ENCODE measurements around the gene SMIM20. TPM values are rescaled to one million over a fixed set of nuclear protein-coding genes. Genes with fewer than 3 reads are reported as not detected.

Gene SMIM20
- total and polyA plus RNA-seq, 9 of the 15 experiments (the other 6 are each of a cell fraction or from before 2014, with no cell fraction given) = 25.1 to 51.0 (median 38.9) TPM

GRCh38 chr4:25936696-25937095 lies 22.7 kb downstream of the SMIM20 start:
- CTCF ChIA-PET (ENCODE audit: low intra/inter-chr PET ratio) = no interaction called here
- FAIRE-seq = peak; percentile 19
- no peak for TF ChIP-seq TFE3 (CRISPR knock-in tag; IDR thresholded peaks at IDR 0.05)
- TF ChIP-seq L3MBTL2 (IDR thresholded peaks at IDR 0.05) = peak; percentile 27; the same call in 1 of the 2 replicates
- no peak for TF ChIP-seq NR3C1 (CRISPR knock-in tag; IDR thresholded peaks at IDR 0.05)
- no peak for TF ChIP-seq KDM5B (IDR thresholded peaks at IDR 0.05; ENCODE audit: insufficient replicate concordance, low read depth, low read length)
- no peak for TF ChIP-seq MBD1 (CRISPR knock-in tag; IDR thresholded peaks at IDR 0.05)
- TF ChIP-seq FOS (IDR thresholded peaks at IDR 0.05; ENCODE audit: extremely low read depth, insufficient read length) = peak; percentile 28
- no peak for TF ChIP-seq MTA3 (IDR thresholded peaks at IDR 0.05; ENCODE audit: borderline replicate concordance)
- TF ChIP-seq CBX5 (IDR thresholded peaks at IDR 0.05; ENCODE audit: borderline replicate concordance, low read depth) = no peak
- no peak for TF ChIP-seq ZNF184 (CRISPR knock-in tag; IDR thresholded peaks at IDR 0.05)
- 0 out of 2 replicates have a peak, but pooled peaks have one; percentile 9 for TF ChIP-seq CBFA2T2 (conservative IDR thresholded peaks at IDR 0.05)
- TF ChIP-seq, protein P1, sequence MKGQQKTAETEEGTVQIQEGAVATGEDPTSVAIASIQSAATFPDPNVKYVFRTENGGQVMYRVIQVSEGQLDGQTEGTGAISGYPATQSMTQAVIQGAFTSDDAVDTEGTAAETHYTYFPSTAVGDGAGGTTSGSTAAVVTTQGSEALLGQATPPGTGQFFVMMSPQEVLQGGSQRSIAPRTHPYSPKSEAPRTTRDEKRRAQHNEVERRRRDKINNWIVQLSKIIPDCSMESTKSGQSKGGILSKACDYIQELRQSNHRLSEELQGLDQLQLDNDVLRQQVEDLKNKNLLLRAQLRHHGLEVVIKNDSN (CRISPR knock-in tag; IDR thresholded peaks at IDR 0.05) = peak; percentile 59; the same call in 1 of the 2 replicates

More at GRCh38 chr4:25936696-25937095, 22.7 kb downstream of the SMIM20 start:
- H3K4me3 ChIP-seq = no peak overlapping the region
- H3K27me3 ChIP-seq (ENCODE audit: control insufficient read depth in 2 of 2, insufficient read depth in 2 of 2, low read length in 2 of 2) = peaks cover 15 to 38% of the 10 kb centered on the region in 2 experiments; a peak in 4 of 5 replicates
- in situ Hi-C loops (cut with MboI) = no loop called here
- BruUV-seq (replicated peaks) = no TSS peak
- H3K4me1 ChIP-seq (replicated peaks in 1 of 2; ENCODE audit: control insufficient read depth in 2 of 2, insufficient read depth in 2 of 2, low read length in 2 of 2) = no peaks in the 10 kb centered on the region
- H3K36me3 ChIP-seq (ENCODE audit: control insufficient read depth, insufficient read depth, low read length) = no peaks in the 10 kb centered on the region
- H3K4me2 ChIP-seq (ENCODE audit: insufficient read depth, low read length) = no peak overlapping the region
- POLR2A ChIA-PET = no interaction called here
- no peaks in the 10 kb centered on the region for H3K79me2 ChIP-seq (ENCODE audit: control insufficient read depth, insufficient read depth, low read length)
- H3K27ac ChIP-seq (ENCODE audit: extremely low read depth, low read depth, low read length) = no peak overlapping the region
- intact Hi-C loops (cut with micrococcal nuclease) = no loop called here
- H3K9me1 ChIP-seq (ENCODE audit: control insufficient read depth, insufficient read depth, low read length) = no peaks in the 10 kb centered on the region
- ATAC-seq = peak; percentile 79
- WGBS (ENCODE audit: insufficient coverage, low coverage, missing lambda C conversion rate) = 0% methylated on average over 2 of the region's 2 CpGs
- H3K9me3 ChIP-seq (replicated peaks; ENCODE audit: control insufficient read depth, insufficient read depth, low read depth, low read length) = no peaks in the 10 kb centered on the region
- H3K9ac ChIP-seq (ENCODE audit: insufficient read depth in 1 of 2, low read depth in 2 of 2, low read length in 2 of 2) = no peak overlapping the region
- no peaks in the 10 kb centered on the region for H4K20me1 ChIP-seq (replicated peaks; ENCODE audit: control insufficient read depth, insufficient read depth, low read length)
- DNase-seq (ENCODE audit: extremely low read depth in 1 of 4, low spot score in 3 of 4) = peak; percentile 15 to 34 (median 32)
- no peak overlapping the region for H2AFZ ChIP-seq (ENCODE audit: low read depth, low read length)
